Neural crest cell (in vitro differentiated cells): ENCODE results near the gene NTM. TPM values are rescaled to one million over a fixed set of nuclear protein-coding genes. Genes with fewer than 3 reads are reported as not detected.

Experiments
- DNase-seq: peaks from one replicate; pipeline ENCODE4 v3.0.0; 2021; ENCODE audit warnings: low read depth, mixed read lengths, low spot score
- H3K27ac Mint-ChIP-seq: one replicate; pipeline ENCODE4 v1.8.0; 2021; ENCODE audit warnings: mild to moderate bottlenecking, mixed read lengths; ENCODE audit not compliant: unreplicated experiment
- H3K27me3 Mint-ChIP-seq: 2 replicates; pipeline ENCODE4 v1.8.0; 2021; ENCODE audit warnings: low read depth, mild to moderate bottlenecking, mixed read lengths
- H3K36me3 Mint-ChIP-seq: 2 replicates; pipeline ENCODE4 v1.8.0; 2021; ENCODE audit warnings: low read depth, mild to moderate bottlenecking, mixed read lengths
- H3K4me1 Mint-ChIP-seq: 2 replicates; pipeline ENCODE4 v1.8.0; 2021; ENCODE audit warnings: mixed read lengths
- H3K4me3 Mint-ChIP-seq: one replicate; pipeline ENCODE4 v1.8.0; 2021; ENCODE audit warnings: mild to moderate bottlenecking, mixed read lengths
- H3K9me3 Mint-ChIP-seq: 2 replicates; pipeline ENCODE4 v1.8.0; 2021; ENCODE audit warnings: mixed read lengths
- total RNA-seq: library from RNA; stranded (reverse); gene quantifications from 2 replicates; pipeline ENCODE4 v1.2.1, GENCODE V29; 2021
- TF ChIP-seq, protein P1 (sequence below): fragments of 200-600 bp; sonication (generic); conservative IDR thresholded peaks from 2 replicates; pipeline ENCODE4 v1.5.0; 2021; ENCODE audit warnings: antibody characterized with exemption, mild to moderate bottlenecking

Gene NTM
- total RNA-seq, 1 donor from 2014 or later = 11.3 TPM

DNA sequence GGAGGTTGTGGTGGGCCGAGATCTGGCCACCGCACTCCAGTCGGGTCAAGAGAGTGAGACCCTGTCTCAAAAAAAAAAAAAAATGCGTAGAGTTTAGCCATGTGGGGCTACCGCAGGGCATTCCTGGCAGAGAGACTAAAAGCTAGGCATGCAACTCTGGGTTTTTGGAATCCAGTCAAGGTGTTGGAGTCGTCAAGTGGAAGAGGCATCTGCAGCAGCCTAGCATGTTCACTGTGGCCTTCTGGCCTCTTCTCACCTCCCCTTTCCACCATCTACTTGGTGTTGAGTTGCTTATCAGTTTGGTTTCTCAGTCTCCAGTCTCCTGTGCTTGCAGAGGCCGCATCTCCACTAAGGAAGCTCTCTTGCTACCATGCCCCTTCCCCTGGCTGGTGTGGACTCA, 572.5 kb downstream of the NTM start:
- Mint-ChIP-seq H3K4me1 (peaks cover 5% of the 10 kb centered on the region), H3K9me3 (no peaks in the 10 kb centered on the region), H3K27me3 (no peaks in the 10 kb centered on the region), H3K4me3 (no peak overlapping the region), H3K36me3 (no peaks in the 10 kb centered on the region), H3K27ac (no peak overlapping the region)
- DNase-seq = no peak
- TF ChIP-seq, protein P1, sequence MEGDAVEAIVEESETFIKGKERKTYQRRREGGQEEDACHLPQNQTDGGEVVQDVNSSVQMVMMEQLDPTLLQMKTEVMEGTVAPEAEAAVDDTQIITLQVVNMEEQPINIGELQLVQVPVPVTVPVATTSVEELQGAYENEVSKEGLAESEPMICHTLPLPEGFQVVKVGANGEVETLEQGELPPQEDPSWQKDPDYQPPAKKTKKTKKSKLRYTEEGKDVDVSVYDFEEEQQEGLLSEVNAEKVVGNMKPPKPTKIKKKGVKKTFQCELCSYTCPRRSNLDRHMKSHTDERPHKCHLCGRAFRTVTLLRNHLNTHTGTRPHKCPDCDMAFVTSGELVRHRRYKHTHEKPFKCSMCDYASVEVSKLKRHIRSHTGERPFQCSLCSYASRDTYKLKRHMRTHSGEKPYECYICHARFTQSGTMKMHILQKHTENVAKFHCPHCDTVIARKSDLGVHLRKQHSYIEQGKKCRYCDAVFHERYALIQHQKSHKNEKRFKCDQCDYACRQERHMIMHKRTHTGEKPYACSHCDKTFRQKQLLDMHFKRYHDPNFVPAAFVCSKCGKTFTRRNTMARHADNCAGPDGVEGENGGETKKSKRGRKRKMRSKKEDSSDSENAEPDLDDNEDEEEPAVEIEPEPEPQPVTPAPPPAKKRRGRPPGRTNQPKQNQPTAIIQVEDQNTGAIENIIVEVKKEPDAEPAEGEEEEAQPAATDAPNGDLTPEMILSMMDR = no peak

DNA sequence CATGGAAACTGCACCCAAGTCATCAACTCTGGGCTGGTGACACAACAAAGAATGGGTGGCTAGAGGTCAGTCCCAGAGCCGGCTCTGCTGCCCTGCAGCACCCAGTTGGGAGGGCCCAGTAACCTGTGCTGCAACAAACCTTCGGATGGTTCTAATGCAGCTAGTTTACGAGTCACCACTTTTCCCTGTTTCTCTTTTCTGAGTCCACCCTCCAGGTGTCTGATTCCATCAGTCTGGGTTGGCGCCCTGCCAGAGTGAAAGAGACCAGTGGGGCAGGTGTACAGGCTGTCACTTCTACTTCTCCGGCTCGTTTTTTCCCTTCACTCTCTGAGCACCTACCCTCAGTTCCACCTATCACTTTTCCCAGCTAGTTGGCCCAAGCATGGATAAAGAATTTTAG, 572.9 kb downstream of the NTM start:
- no peaks in the 10 kb centered on the region for H3K36me3 Mint-ChIP-seq
- TF ChIP-seq, protein P1 = no peak
- H3K27me3 Mint-ChIP-seq = no peaks in the 10 kb centered on the region
- no peak overlapping the region for H3K27ac Mint-ChIP-seq
- H3K9me3 Mint-ChIP-seq = no peaks in the 10 kb centered on the region
- H3K4me1 Mint-ChIP-seq = peaks cover 1% of the 10 kb centered on the region
- H3K4me3 Mint-ChIP-seq = no peak overlapping the region
- DNase-seq = no peak

DNA sequence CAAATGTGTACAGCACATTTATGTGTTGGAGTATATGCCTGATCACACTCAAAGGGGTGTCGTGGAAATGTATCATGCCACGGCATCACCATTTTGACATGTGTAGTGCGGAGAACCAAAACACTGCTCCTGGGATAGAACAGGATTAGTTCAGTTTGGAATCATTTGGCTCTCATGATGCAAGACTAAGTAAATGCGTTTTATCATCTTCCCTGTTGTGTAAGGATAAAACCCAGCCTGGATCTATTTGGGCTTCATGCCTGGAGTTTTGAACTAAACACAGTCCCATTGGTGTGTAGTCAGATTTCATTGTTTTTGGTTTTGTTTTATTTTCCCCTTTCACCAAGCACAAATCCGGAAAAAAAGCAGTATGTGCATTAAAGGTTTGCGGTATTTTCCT, 574.3 kb downstream of the NTM start:
- no peaks in the 10 kb centered on the region for H3K9me3 Mint-ChIP-seq
- no peaks in the 10 kb centered on the region for H3K4me1 Mint-ChIP-seq
- no peak overlapping the region for H3K4me3 Mint-ChIP-seq
- no peak overlapping the region for H3K27ac Mint-ChIP-seq
- TF ChIP-seq, protein P1 = no peak
- no peaks in the 10 kb centered on the region for H3K27me3 Mint-ChIP-seq
- H3K36me3 Mint-ChIP-seq = no peaks in the 10 kb centered on the region
- no peak for DNase-seq

DNA sequence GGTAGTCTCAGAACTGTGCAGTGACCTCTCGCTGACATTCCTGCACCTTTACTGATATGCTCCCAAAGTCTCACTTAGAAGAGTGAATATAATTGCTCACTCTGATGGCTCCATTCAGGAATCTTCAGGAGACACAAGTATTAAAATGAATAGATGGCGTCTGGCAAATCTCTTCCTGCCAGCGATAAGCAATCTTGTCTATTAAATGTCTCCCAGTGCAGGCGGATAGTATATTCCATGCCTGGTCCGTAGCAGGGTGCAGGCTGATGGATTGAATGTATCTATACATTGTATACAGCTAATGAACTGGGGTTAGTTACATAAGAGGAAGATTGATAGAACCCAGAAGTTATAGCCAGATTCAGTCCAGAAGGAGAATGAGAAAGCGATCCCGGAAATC, 575.3 kb downstream of the NTM start:
- no peak for DNase-seq
- Mint-ChIP-seq H3K36me3 (no peaks in the 10 kb centered on the region), H3K27ac (no peak overlapping the region), H3K27me3 (no peaks in the 10 kb centered on the region), H3K4me3 (no peak overlapping the region), H3K9me3 (no peaks in the 10 kb centered on the region), H3K4me1 (no peaks in the 10 kb centered on the region)
- TF ChIP-seq, protein P1 = no peak

DNA sequence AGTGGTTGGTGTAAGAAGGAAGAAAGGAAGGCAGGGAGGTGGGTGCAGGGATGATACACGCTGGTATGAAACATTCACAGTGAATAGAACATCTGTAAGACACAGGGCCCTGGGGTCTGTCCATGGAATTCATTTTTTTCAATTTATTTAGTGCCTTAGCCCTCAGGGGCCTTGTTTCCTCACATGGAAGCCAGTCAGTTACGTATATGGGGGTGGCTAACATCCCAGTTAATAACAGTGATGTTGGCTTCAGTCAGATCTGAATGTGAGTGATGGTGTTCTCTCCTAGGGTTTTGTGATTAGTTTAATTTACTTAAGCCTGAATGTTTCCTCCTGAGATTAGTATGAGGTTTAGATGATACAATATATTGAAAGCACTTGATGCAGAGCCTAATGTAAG, 577.1 kb downstream of the NTM start:
- no peak for DNase-seq
- Mint-ChIP-seq H3K9me3 (no peaks in the 10 kb centered on the region), H3K27ac (no peak overlapping the region), H3K4me1 (no peaks in the 10 kb centered on the region), H3K27me3 (no peaks in the 10 kb centered on the region), H3K4me3 (no peak overlapping the region), H3K36me3 (no peaks in the 10 kb centered on the region)
- TF ChIP-seq, protein P1 = no peak

DNA sequence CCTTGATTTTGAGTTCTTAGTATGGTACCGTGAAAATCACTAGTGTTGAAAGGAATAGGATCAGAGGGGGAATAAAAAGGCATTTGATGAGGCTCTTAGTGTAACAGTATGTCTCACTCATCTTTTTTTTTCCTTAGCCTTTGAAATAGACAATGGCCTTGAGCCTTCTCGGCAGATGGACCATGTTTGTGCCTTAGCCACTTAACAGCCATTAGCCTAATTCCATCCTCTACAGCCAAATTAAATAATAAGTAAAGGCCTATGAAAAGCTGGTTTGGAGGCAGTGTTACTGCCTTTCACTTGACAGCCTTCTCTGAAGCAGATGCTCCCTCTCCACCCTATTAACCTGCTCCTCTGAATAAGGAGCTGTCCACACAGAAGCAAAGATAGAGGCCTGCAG, 580.7 kb downstream of the NTM start:
- no peak for DNase-seq
- TF ChIP-seq, protein P1 = no peak

More for the DNA sequence above, 580.7 kb downstream of the NTM start:
- Mint-ChIP-seq H3K27ac (no peak overlapping the region), H3K4me3 (no peak overlapping the region), H3K27me3 (no peaks in the 10 kb centered on the region), H3K9me3 (no peaks in the 10 kb centered on the region), H3K4me1 (peaks cover 9% of the 10 kb centered on the region), H3K36me3 (no peaks in the 10 kb centered on the region)
